ENCODE results near the gene LRG1. TPM values are rescaled to one million over a fixed set of nuclear protein-coding genes. Genes with fewer than 3 reads are reported as not detected.

LRG1 gene
- total and polyA plus RNA-seq, 2 of the 13 experiments (the other 11 are each of a cell fraction or from before 2014, with no cell fraction given), result 12.0 to 39.3 TPM

DNA sequence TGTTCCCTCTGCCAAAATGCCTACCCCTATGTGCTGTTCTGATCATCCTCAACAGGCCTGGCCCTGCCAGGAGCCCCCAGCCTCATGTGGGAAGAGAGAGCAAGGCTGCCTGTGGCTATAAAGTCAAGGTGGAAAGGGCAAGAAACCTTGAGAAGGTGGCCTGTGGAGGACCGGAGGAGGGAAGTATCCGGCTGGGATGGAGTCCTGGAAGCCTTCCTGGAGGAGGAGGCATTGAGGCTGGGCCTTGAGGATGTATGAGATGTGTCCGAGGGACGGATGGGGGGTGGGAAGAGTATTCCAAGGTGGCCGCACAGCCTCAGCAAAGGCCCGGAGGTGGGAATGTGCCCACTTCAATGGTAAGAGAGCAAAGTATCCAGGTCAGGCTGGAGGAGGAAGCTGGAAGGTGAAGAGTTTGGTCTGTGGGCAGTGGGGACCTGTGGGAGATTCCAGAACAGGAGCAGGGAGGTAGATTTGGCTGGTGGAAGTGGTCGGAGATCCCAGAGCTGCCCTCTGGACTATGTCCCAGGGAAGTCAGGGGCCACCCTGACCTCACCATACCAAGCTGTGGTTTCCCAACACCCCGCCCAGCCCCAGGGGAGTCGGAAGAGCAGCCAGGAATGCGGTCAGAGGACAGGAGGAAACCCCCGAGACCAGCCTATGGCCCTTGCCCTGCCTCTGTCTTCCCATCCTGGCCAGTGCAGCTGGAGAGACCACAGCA is 18.5 kb downstream of the LRG1 start (continued):
- TF ChIP-seq ZNF326 (CRISPR knock-in tag; IDR thresholded peaks at IDR 0.05; ENCODE audit: borderline replicate concordance), result no peak
- TF ChIP-seq SIN3A (IDR thresholded peaks at IDR 0.05; ENCODE audit: borderline replicate concordance, low read depth, low read length), result no peak
- TF ChIP-seq, protein P1, sequence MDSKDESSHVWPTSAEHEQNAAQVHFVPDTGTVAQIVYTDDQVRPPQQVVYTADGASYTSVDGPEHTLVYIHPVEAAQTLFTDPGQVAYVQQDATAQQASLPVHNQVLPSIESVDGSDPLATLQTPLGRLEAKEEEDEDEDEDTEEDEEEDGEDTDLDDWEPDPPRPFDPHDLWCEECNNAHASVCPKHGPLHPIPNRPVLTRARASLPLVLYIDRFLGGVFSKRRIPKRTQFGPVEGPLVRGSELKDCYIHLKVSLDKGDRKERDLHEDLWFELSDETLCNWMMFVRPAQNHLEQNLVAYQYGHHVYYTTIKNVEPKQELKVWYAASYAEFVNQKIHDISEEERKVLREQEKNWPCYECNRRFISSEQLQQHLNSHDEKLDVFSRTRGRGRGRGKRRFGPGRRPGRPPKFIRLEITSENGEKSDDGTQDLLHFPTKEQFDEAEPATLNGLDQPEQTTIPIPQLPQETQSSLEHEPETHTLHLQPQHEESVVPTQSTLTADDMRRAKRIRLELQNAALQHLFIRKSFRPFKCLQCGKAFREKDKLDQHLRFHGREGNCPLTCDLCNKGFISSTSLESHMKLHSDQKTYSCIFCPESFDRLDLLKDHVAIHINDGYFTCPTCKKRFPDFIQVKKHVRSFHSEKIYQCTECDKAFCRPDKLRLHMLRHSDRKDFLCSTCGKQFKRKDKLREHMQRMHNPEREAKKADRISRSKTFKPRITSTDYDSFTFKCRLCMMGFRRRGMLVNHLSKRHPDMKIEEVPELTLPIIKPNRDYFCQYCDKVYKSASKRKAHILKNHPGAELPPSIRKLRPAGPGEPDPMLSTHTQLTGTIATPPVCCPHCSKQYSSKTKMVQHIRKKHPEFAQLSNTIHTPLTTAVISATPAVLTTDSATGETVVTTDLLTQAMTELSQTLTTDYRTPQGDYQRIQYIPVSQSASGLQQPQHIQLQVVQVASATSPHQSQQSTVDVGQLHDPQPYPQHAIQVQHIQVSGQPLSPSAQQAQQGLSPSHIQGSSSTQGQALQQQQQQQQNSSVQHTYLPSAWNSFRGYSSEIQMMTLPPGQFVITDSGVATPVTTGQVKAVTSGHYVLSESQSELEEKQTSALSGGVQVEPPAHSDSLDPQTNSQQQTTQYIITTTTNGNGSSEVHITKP (CRISPR knock-in tag; IDR thresholded peaks at IDR 0.05; ENCODE audit: low read depth), result 0 out of 2 replicates have a peak, but pooled peaks have one; percentile 32
- TF ChIP-seq ISX (CRISPR knock-in tag; conservative IDR thresholded peaks at IDR 0.05), result no peak
- TF ChIP-seq, protein P2, sequence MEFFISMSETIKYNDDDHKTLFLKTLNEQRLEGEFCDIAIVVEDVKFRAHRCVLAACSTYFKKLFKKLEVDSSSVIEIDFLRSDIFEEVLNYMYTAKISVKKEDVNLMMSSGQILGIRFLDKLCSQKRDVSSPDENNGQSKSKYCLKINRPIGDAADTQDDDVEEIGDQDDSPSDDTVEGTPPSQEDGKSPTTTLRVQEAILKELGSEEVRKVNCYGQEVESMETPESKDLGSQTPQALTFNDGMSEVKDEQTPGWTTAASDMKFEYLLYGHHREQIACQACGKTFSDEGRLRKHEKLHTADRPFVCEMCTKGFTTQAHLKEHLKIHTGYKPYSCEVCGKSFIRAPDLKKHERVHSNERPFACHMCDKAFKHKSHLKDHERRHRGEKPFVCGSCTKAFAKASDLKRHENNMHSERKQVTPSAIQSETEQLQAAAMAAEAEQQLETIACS (CRISPR knock-in tag; IDR thresholded peaks at IDR 0.05), result no peak
- TF ChIP-seq NCOR1 (IDR thresholded peaks at IDR 0.05; ENCODE audit: borderline replicate concordance, low read length), result peak; percentile 49; the same call in 1 of the 2 replicates
- no peak for TF ChIP-seq ZNF775 (CRISPR knock-in tag; IDR thresholded peaks at IDR 0.05; ENCODE audit: borderline replicate concordance)
- TF ChIP-seq ELF1 (CRISPR knock-in tag; IDR thresholded peaks at IDR 0.05), result 0 out of 2 replicates have a peak, but pooled peaks have one; percentile 35
- TF ChIP-seq, protein P3, sequence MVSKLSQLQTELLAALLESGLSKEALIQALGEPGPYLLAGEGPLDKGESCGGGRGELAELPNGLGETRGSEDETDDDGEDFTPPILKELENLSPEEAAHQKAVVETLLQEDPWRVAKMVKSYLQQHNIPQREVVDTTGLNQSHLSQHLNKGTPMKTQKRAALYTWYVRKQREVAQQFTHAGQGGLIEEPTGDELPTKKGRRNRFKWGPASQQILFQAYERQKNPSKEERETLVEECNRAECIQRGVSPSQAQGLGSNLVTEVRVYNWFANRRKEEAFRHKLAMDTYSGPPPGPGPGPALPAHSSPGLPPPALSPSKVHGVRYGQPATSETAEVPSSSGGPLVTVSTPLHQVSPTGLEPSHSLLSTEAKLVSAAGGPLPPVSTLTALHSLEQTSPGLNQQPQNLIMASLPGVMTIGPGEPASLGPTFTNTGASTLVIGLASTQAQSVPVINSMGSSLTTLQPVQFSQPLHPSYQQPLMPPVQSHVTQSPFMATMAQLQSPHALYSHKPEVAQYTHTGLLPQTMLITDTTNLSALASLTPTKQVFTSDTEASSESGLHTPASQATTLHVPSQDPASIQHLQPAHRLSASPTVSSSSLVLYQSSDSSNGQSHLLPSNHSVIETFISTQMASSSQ (IDR thresholded peaks at IDR 0.05; ENCODE audit: low read depth), result no peak
- TF ChIP-seq, protein P3 (CRISPR knock-in tag; IDR thresholded peaks at IDR 0.05; ENCODE audit: borderline replicate concordance), result no peak
- no peak for TF ChIP-seq ZNF160 (CRISPR knock-in tag; IDR thresholded peaks at IDR 0.05)
- TF ChIP-seq ZNF34 (CRISPR knock-in tag; IDR thresholded peaks at IDR 0.05; ENCODE audit: borderline replicate concordance), result 0 out of 2 replicates have a peak, but pooled peaks have one; percentile 22
- TF ChIP-seq LCORL (IDR thresholded peaks at IDR 0.05), result no peak
- peak; percentile 90 for TF ChIP-seq LCORL (CRISPR knock-in tag; IDR thresholded peaks at IDR 0.05)
- TF ChIP-seq HMGA1 (CRISPR knock-in tag; conservative IDR thresholded peaks at IDR 0.05), result no peak
- TF ChIP-seq CBFB (CRISPR knock-in tag; IDR thresholded peaks at IDR 0.05), result no peak
- peak; percentile 97 for TF ChIP-seq TEAD3 (CRISPR knock-in tag; optimal IDR thresholded peaks at IDR 0.05; ENCODE audit: borderline replicate concordance)
- no peak for TF ChIP-seq ZSCAN12 (CRISPR knock-in tag; IDR thresholded peaks at IDR 0.05)
- TF ChIP-seq ZNF672 (CRISPR knock-in tag; IDR thresholded peaks at IDR 0.05), result no peak
- no peak for TF ChIP-seq DNMT1 (CRISPR knock-in tag; IDR thresholded peaks at IDR 0.05)
- TF ChIP-seq ZNF33B (CRISPR knock-in tag; IDR thresholded peaks at IDR 0.05), result no peak
- peak; percentile 89 for TF ChIP-seq RXRA (CRISPR knock-in tag; IDR thresholded peaks at IDR 0.05)
- TF ChIP-seq ZNF570 (CRISPR knock-in tag; IDR thresholded peaks at IDR 0.05; ENCODE audit: borderline replicate concordance), result no peak
